Measurements from ENCODE around the gene MAP7. TPM values are rescaled to one million over a fixed set of nuclear protein-coding genes. Genes with fewer than 3 reads are reported as not detected.

Gene MAP7
- total RNA-seq, 1 donor from 2014 or later = 1.3 TPM

DNA sequence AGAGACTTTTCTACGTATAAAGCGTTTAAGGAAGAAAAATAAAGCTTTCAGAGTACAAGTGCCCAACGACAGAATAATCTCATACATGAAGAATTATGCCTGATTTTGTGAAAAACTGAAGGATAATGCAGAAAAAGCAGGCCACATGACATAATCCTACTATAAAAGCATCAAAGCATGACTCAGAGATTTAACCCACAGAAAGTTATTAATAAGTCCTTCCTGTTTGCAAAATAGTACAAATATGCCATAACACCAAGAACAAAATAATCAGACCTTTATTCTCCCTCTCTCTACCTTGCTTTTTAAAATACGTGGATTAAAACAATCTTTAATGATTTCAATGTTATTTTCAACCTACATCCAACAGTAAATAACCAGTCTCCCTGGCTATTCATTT, 142.0 kb downstream of the MAP7 start:
- H3K27ac Mint-ChIP-seq (ENCODE audit: unreplicated experiment) = no peak overlapping the region
- no peaks in the 10 kb centered on the region for H3K4me1 Mint-ChIP-seq
- no peaks in the 10 kb centered on the region for H3K36me3 Mint-ChIP-seq (ENCODE audit: low read depth)
- peaks cover 17% of the 10 kb centered on the region for H3K27me3 Mint-ChIP-seq (ENCODE audit: low read depth)
- H3K9me3 Mint-ChIP-seq = no peaks in the 10 kb centered on the region
- no peak for DNase-seq (ENCODE audit: low read depth, low spot score)
- no peak overlapping the region for H3K4me3 Mint-ChIP-seq
- TF ChIP-seq, protein P1, sequence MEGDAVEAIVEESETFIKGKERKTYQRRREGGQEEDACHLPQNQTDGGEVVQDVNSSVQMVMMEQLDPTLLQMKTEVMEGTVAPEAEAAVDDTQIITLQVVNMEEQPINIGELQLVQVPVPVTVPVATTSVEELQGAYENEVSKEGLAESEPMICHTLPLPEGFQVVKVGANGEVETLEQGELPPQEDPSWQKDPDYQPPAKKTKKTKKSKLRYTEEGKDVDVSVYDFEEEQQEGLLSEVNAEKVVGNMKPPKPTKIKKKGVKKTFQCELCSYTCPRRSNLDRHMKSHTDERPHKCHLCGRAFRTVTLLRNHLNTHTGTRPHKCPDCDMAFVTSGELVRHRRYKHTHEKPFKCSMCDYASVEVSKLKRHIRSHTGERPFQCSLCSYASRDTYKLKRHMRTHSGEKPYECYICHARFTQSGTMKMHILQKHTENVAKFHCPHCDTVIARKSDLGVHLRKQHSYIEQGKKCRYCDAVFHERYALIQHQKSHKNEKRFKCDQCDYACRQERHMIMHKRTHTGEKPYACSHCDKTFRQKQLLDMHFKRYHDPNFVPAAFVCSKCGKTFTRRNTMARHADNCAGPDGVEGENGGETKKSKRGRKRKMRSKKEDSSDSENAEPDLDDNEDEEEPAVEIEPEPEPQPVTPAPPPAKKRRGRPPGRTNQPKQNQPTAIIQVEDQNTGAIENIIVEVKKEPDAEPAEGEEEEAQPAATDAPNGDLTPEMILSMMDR (conservative IDR thresholded peaks at IDR 0.05) = no peak

DNA sequence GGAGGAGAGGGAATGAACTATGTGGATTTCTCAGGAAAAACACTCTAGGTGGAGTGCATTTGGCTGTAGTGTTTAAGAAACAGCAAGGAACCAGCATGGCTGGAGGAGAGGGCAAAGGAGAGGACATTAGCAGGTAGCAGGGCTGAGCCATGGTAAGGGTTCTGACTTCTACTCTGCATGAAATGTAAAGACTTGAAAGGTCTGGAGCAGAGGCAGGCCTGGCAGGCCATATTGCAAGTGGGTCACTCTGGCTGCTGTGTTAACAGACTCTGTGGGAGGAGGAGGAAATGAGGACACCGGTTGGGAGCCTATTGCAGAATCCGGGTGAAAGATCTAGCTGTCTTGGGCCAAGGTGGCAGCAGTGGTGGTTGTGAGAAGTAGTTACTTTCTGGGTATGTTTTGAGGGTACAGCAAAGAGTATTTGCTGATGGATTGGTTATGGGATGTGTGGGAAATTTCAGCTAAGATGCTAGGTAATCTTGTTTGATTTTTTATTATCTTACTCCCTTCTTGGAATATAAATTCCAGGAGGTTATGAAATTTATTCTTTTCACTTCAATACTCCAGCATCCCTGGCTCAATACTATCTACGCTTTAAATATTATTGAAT, 144.7 kb downstream of the MAP7 start:
- DNase-seq (ENCODE audit: low read depth, low spot score) = no peak
- H3K4me1 Mint-ChIP-seq = no peaks in the 10 kb centered on the region
- no peak overlapping the region for H3K27ac Mint-ChIP-seq (ENCODE audit: unreplicated experiment)
- TF ChIP-seq, protein P1 (conservative IDR thresholded peaks at IDR 0.05) = no peak
- no peaks in the 10 kb centered on the region for H3K9me3 Mint-ChIP-seq
- no peaks in the 10 kb centered on the region for H3K36me3 Mint-ChIP-seq (ENCODE audit: low read depth)
- peaks cover 14% of the 10 kb centered on the region for H3K27me3 Mint-ChIP-seq (ENCODE audit: low read depth)
- H3K4me3 Mint-ChIP-seq = no peak overlapping the region

DNA sequence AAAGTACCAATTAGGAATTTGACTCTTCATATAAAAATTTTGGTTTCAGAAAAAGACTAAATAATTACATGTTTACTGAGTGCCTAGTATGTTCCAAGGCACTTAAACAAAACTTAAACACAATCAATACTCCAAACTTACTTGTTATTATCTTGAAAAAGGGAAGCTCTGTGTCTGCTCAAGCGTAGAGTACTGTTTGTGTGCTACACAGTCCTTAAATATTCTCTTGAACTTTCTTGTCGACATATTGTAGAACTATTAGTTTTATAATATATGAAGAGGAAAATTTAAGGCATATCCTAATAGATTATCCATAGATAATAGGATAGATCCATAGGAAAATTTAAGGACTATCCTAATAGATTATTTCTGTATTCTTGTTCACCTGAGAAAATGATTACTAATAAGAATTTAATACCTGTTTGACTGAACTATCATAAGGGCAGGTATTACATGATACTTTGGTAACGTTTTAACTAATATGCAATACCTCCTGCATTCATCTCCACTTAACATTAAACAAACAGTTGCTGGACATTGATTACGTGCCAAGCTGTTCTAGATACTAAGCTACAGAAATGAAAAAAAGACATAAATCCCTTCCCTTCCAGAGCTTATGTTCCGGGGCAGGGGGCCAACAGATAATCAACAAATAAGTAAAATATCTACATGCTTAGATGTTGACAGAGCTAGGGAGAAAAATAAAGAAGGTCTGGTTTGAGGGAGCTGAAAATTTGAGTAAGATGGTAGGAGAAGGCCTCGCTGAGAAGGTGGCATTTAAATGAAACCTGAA, 145.4 kb downstream of the MAP7 start:
- Mint-ChIP-seq H3K27ac (ENCODE audit: unreplicated experiment) (no peak overlapping the region), H3K27me3 (ENCODE audit: low read depth) (peaks cover 10% of the 10 kb centered on the region), H3K9me3 (no peaks in the 10 kb centered on the region), H3K36me3 (ENCODE audit: low read depth) (no peaks in the 10 kb centered on the region), H3K4me3 (no peak overlapping the region), H3K4me1 (no peaks in the 10 kb centered on the region)
- no peak for DNase-seq (ENCODE audit: low read depth, low spot score)
- TF ChIP-seq, protein P1 (conservative IDR thresholded peaks at IDR 0.05) = no peak

DNA sequence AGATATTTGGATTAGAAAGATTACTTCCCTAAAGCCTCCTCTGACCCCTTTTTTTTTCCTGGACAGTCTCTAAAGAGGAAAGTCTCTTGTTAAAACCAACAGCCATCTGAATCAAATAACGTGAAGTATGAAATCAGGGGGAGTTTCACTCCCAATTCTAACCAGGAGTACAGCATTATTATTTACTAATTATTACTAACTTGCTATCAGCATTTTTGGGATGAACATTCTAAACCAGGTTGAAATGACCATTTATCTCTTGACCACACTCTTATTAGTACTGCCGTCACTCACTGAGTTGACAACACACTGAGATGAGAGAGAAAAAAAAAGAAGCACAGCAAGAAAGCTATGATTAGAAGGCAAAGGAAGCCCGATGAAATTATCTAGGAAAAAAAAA, 146.2 kb downstream of the MAP7 start:
- no peaks in the 10 kb centered on the region for H3K36me3 Mint-ChIP-seq (ENCODE audit: low read depth)
- TF ChIP-seq, protein P1 (conservative IDR thresholded peaks at IDR 0.05) = no peak
- DNase-seq (ENCODE audit: low read depth, low spot score) = no peak
- H3K4me1 Mint-ChIP-seq = no peaks in the 10 kb centered on the region
- no peak overlapping the region for H3K4me3 Mint-ChIP-seq
- no peak overlapping the region for H3K27ac Mint-ChIP-seq (ENCODE audit: unreplicated experiment)
- H3K27me3 Mint-ChIP-seq (ENCODE audit: low read depth) = peaks cover 6% of the 10 kb centered on the region
- no peaks in the 10 kb centered on the region for H3K9me3 Mint-ChIP-seq

DNA sequence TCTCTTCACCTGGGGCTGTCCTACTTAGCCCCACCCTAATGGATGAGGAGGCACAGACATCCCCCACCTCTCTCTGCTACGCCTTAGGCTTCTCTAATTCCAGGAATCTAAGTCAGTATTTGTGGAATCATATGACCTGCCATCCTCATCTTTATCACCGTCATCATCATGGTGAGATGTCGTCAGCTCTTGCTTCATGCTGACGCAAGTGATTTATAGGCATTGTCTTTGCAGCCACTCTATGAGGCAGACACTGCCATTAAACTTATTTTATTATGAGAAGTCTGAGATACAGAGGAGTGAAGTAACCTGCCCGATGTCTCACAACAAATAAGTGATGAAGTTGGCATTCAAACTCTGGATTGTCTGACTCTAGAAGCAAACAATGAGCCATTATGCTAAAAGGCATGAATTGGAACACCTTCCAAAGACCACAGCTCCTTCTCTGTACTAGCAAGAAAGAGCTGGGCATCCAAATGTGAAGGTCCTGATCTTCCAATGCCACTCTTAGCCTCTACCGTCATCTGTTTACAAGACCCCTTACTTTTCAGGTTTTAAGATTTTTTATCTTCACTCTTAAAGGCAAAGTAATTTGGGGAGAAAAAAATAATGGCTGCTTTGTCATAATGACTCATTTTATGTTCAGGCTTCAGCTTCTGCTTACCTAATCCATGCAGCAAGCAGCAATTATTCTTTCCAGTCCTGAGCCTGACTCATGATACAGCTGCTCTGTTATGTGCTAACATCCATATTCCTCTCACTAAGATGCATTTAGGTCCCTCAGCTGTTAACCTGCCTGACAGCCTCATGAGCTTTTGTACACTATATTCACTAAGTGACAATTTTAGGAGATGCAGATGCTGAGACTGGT, 146.9 kb downstream of the MAP7 start:
- no peaks in the 10 kb centered on the region for H3K36me3 Mint-ChIP-seq (ENCODE audit: low read depth)
- no peak for DNase-seq (ENCODE audit: low read depth, low spot score)
- H3K27ac Mint-ChIP-seq (ENCODE audit: unreplicated experiment) = no peak overlapping the region
- H3K4me3 Mint-ChIP-seq = no peak overlapping the region
- TF ChIP-seq, protein P1 (conservative IDR thresholded peaks at IDR 0.05) = no peak
- H3K27me3 Mint-ChIP-seq (ENCODE audit: low read depth) = peaks cover 6% of the 10 kb centered on the region
- no peaks in the 10 kb centered on the region for H3K4me1 Mint-ChIP-seq
- H3K9me3 Mint-ChIP-seq = no peaks in the 10 kb centered on the region
